CD4-positive, CD25-positive, alpha-beta regulatory T cell (primary cell): ENCODE results near the gene MFF. TPM values are rescaled to one million over a fixed set of nuclear protein-coding genes. Genes with fewer than 3 reads are reported as not detected.
A peak's percentile ranks its signal among the peaks of the same experiment; 100 is the strongest.
"Not testable (repeated sequence)": the region's sequence is repeated elsewhere in the genome, so short reads cannot be mapped to it uniquely, and the experiment has no call there.

Source experiments
- ATAC-seq, 2 donors: fragments of 150-1000 bp; cut with Tn5 transposase; one replicate each; pipeline ENCODE4 v1.10.0; 2021; ENCODE audit warnings: low read depth in 2 of 2, moderate number of reproducible peaks in 2 of 2, moderate library complexity in 1 of 2
- DNase-seq, 3 donors: peaks; one replicate each; pipeline versions ENCODE4 v3.0.0 to v3.0.0-alpha.2; 2012 to 2022; ENCODE audit warnings: mixed read lengths in 1 of 3
- H3K27ac ChIP-seq: one replicate; pipeline ENCODE4 v1.7.0; 2013; ENCODE audit warnings: mild to moderate bottlenecking, low read length; ENCODE audit not compliant: insufficient read depth, poor library complexity, severe bottlenecking
- H3K27me3 ChIP-seq: one replicate; pipeline ENCODE4 v1.7.0; 2013; ENCODE audit warnings: low read length; ENCODE audit not compliant: control insufficient read depth, insufficient read depth
- H3K36me3 ChIP-seq: one replicate; pipeline ENCODE4 v1.7.0; 2013; ENCODE audit warnings: mild to moderate bottlenecking, low read length, moderate library complexity; ENCODE audit not compliant: control insufficient read depth, insufficient read depth
- H3K4me1 ChIP-seq: 2 replicates; pipeline ENCODE4 v1.7.0; 2013; ENCODE audit warnings: mild to moderate bottlenecking, low read length; ENCODE audit not compliant: insufficient read depth, control insufficient read depth, poor library complexity, severe bottlenecking
- H3K4me3 ChIP-seq: one replicate; pipeline ENCODE4 v1.7.0; 2013; ENCODE audit warnings: low read depth, mild to moderate bottlenecking, low read length, moderate library complexity
- H3K9me3 ChIP-seq, 2 experiments: 1 replicate in 1 of 2; 2 replicates in 1 of 2; pipeline ENCODE4 v1.7.0; 2013; ENCODE audit warnings: low read length in 2 of 2, mild to moderate bottlenecking in 1 of 2, moderate library complexity in 1 of 2; ENCODE audit not compliant: control insufficient read depth in 2 of 2
- H3K27ac Mint-ChIP-seq, 3 donors: one replicate each; pipeline ENCODE4 v1.8.0; 2020 to 2022; ENCODE audit warnings: mild to moderate bottlenecking in 3 of 3, mixed read lengths in 3 of 3, moderate library complexity in 2 of 3
- H3K27me3 Mint-ChIP-seq: one replicate; pipeline ENCODE4 v1.8.0; 2022; ENCODE audit warnings: mild to moderate bottlenecking, mixed read lengths
- H3K36me3 Mint-ChIP-seq: one replicate; pipeline ENCODE4 v1.8.0; 2020; ENCODE audit warnings: mixed read lengths
- H3K4me1 Mint-ChIP-seq, 4 donors: one replicate each; pipeline ENCODE4 v1.8.0; 2020 to 2022; ENCODE audit warnings: mixed read lengths in 4 of 4, mild to moderate bottlenecking in 1 of 4
- H3K4me3 Mint-ChIP-seq, 4 donors: one replicate each; pipeline ENCODE4 v1.8.0; 2020 to 2022; ENCODE audit warnings: mild to moderate bottlenecking in 4 of 4, mixed read lengths in 4 of 4, moderate library complexity in 3 of 4
- H3K9me3 Mint-ChIP-seq, 7 donors: one replicate each; pipeline ENCODE4 v1.8.0; 2020 to 2022; ENCODE audit warnings: mixed read lengths in 7 of 7, mild to moderate bottlenecking in 3 of 7, moderate library complexity in 2 of 7
- polyA plus RNA-seq, 4 donors: library from polyadenylated mRNA; unstranded; fragments of 300-500 nt; fragmentation: Illumina TruSeq; gene quantifications; one replicate each; pipeline ENCODE4 v1.2.3, GENCODE V29; 2021
- total RNA-seq: library from RNA; stranded (reverse); gene quantifications from one replicate; pipeline ENCODE4 v1.2.3, GENCODE V29; 2022

The MFF gene
- total and polyA plus RNA-seq, 5 donors from 2014 or later = 62.3 to 150 (median 137) TPM

DNA sequence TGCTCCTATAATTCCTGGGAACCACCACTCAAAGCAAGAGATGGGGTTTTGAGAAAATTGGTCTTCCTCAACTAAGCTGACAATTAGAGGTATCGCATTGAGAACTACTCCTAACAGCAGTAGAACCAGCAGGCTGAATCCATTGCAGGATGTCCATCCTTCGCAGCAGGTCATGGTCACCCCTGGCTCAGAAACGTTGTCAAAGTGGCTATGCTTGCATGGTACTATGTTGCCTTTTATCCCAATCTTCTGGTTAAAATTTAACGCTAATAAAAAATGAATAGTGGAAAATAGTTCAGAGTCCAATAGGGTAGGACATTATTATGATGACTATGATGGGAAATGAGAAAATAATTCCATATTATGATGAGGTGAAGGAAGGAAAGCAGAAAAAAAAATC is 54.0 kb downstream of the MFF start, which contains the start of gene TM4SF20:
TSS of gene TM4SF20 (minus strand) at position 212 of the 400 bp plus-strand sequence. CDS start at position 174, 38 bp downstream.
- H3K27me3 ChIP-seq = peaks cover 4% of the 10 kb centered on the region
- Mint-ChIP-seq H3K4me3 (no peak within 1 kb of the TSS), H3K27me3 (peaks cover 17% of the 10 kb centered on the region), H3K9me3 (no peaks in the 10 kb centered on the region), H3K4me1 (peaks cover 0 to 6% (median 4%) of the 10 kb centered on the region in 4 donors), H3K27ac (no peak within 1 kb of the TSS), H3K36me3 (no peaks in the 10 kb centered on the region)
- no peaks in the 10 kb centered on the region for H3K4me1 ChIP-seq
- H3K27ac ChIP-seq = no peak within 1 kb of the TSS
- no peaks in the 10 kb centered on the region for H3K36me3 ChIP-seq
- ATAC-seq (no peak), DNase-seq (no peak)
- H3K4me3 ChIP-seq = no peak within 1 kb of the TSS
- no peaks in the 10 kb centered on the region for H3K9me3 ChIP-seq

DNA sequence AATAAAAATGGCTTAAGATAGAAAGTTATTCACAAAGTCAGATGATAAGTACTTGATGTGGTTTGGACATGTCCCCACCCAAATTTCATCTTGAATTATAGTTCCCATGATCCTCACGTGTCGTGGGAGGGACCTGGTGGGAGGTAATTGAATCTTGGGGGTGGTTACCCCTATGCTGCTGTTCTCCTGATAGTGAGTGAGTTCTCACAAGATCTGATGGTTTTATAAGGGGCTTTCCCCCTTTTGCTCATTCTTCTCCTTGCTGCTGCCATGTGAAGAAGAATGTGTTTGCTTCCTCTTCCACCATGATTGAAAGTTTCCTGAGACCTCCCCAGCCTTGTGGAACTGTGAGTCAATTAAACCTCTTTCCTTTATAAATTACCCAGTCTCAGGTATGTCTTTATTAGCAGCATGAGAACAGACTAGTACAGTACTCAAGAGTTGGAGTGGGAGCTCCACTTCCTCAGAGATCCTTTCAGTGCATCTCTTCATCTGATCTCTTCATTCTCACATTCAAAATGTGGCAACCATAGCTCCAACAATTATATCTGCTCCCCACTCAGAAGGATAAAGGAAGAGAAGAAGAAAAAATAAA is 57.3 kb downstream of the MFF start:
- not testable (repeated sequence) for H3K27ac ChIP-seq, H3K4me3 Mint-ChIP-seq, H3K27ac Mint-ChIP-seq, ATAC-seq, H3K36me3 Mint-ChIP-seq, H3K4me3 ChIP-seq, H3K9me3 Mint-ChIP-seq, H3K4me1 Mint-ChIP-seq, H3K36me3 ChIP-seq, DNase-seq, H3K27me3 ChIP-seq, H3K9me3 ChIP-seq, H3K4me1 ChIP-seq
- H3K27me3 Mint-ChIP-seq = peaks cover 12% of the 10 kb centered on the region

DNA sequence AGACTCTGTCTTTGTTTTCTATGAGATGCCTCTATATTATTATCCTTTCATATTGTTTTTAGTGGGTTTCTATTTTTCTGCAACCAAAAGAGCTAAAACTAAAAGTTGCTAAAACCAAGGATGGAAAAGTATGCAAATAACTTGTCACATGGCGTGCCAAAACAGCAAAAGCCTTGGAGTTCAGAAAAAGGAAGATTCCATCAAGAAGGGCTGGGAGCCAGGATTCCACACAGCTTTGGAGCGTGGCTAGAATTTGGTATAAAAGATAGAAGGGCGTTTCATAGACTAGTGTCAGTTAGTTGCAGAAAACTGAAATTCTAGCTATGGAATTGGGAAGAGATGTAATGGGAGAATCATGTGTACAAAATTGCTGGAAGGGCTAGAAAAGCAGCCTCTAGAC is 58.6 kb downstream of the MFF start:
- no peaks in the 10 kb centered on the region for H3K9me3 Mint-ChIP-seq
- no peak overlapping the region for H3K4me3 Mint-ChIP-seq
- no peaks in the 10 kb centered on the region for H3K36me3 Mint-ChIP-seq
- Histone ChIP-seq H3K36me3 (no peaks in the 10 kb centered on the region), H3K4me1 (no peaks in the 10 kb centered on the region), H3K9me3 (no peaks in the 10 kb centered on the region), H3K4me3 (no peak overlapping the region), H3K27ac (no peak overlapping the region), H3K27me3 (no peaks in the 10 kb centered on the region)
- peaks cover 0 to 5% (median 3%) of the 10 kb centered on the region in 4 donors for H3K4me1 Mint-ChIP-seq
- no peak for ATAC-seq
- no peak for DNase-seq
- peaks cover 12% of the 10 kb centered on the region for H3K27me3 Mint-ChIP-seq
- no peak overlapping the region for H3K27ac Mint-ChIP-seq

DNA sequence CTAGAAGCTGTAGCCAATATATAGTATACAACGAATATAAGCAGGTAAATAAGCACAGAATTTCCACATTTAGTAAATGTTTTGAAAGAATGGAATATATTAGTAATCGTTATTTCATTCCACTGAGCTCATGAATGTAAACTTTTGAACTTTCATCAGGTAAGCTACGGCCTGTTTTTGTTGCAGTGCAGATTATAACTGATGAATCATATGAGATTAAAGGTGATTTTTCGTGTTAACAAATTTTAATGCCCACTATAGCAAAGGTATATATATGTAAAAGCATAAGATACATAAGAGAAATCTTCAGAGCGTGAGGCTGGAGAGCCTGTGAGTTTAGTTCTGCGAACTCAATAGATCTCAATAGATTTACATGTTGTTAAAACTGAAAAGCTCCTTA is 61.6 kb downstream of the MFF start:
- Histone ChIP-seq H3K27ac (no peak overlapping the region), H3K36me3 (no peaks in the 10 kb centered on the region), H3K4me1 (no peaks in the 10 kb centered on the region), H3K4me3 (no peak overlapping the region), H3K27me3 (no peaks in the 10 kb centered on the region), H3K9me3 (no peaks in the 10 kb centered on the region)
- H3K9me3 Mint-ChIP-seq = peaks cover 0 to 1% (median 0%) of the 10 kb centered on the region in 7 donors
- H3K27me3 Mint-ChIP-seq = peaks cover 14% of the 10 kb centered on the region
- H3K36me3 Mint-ChIP-seq = no peaks in the 10 kb centered on the region
- DNase-seq = no peak
- no peak overlapping the region for H3K4me3 Mint-ChIP-seq
- no peak for ATAC-seq
- H3K4me1 Mint-ChIP-seq = peaks cover 0 to 5% (median 3%) of the 10 kb centered on the region in 4 donors
- H3K27ac Mint-ChIP-seq = no peak overlapping the region

DNA sequence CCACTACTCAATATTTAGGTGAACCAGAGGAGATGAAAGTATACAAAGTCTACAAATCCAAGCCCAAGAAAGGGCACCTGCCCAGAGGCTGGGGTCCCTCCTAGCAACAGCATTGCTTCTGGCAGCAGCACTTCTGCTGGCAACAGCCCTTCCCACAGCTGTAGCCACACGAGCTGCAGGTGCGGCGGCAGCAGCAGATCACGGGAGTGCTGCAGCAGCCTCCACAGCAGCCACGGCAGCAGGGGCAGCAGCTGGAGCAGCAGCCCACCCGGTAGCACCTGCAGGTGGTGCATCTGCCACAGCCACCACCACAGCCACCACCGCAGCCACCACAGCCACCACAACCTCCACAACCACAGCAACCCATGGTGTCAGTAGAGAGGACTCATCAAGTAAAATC is 62.5 kb downstream of the MFF start, which contains the start of gene SCYGR1:
TSS of gene SCYGR1 (minus strand) at position 367 of the 400 bp plus-strand sequence. CDS start at position 367, 0 bp downstream.
- H3K4me3 Mint-ChIP-seq, H3K36me3 ChIP-seq, H3K4me1 Mint-ChIP-seq, H3K9me3 ChIP-seq, H3K4me3 ChIP-seq, H3K27ac ChIP-seq, H3K27me3 ChIP-seq, ATAC-seq, H3K9me3 Mint-ChIP-seq, H3K4me1 ChIP-seq, DNase-seq, H3K36me3 Mint-ChIP-seq: not testable (repeated sequence)
- peak within 1 kb of the TSS in 1 of 3 donors; percentile 14 for H3K27ac Mint-ChIP-seq
- H3K27me3 Mint-ChIP-seq = peaks cover 10% of the 10 kb centered on the region

DNA sequence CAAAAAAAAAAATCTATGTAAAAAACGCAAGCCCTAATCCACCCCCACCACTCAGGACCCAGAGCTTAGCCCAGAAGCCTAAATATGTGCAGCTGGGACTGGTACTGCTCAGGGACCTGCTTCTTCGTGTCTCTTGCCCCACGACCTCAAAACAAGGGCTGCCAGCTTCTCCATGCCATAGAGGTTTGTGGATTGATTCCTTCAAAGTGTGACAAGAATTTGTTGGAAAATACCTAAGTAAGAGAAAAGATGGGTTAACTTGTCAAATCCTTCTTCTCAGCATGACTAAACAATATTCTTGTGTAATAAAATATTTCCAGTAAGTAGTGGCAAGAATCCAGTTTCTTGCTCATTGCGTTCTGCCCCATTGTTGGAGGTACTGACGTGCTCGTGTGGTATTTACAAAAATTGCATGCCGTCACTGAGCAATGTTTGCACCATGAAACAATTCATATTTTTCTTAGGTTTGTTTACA is 63.5 kb downstream of the MFF start:
- Mint-ChIP-seq H3K27ac (peak overlapping the region in 1 of 3 donors; percentile 14), H3K27me3 (peaks cover 10% of the 10 kb centered on the region), H3K4me1 (peaks cover 0 to 5% (median 0%) of the 10 kb centered on the region in 4 donors), H3K9me3 (peaks cover 0 to 1% (median 0%) of the 10 kb centered on the region in 7 donors), H3K36me3 (no peaks in the 10 kb centered on the region), H3K4me3 (no peak overlapping the region)
- H3K4me3 ChIP-seq = no peak overlapping the region
- H3K9me3 ChIP-seq = no peaks in the 10 kb centered on the region
- no peaks in the 10 kb centered on the region for H3K4me1 ChIP-seq
- DNase-seq (no peak), ATAC-seq (no peak)
- H3K36me3 ChIP-seq = no peaks in the 10 kb centered on the region
- no peak overlapping the region for H3K27ac ChIP-seq
- H3K27me3 ChIP-seq = no peaks in the 10 kb centered on the region

DNA sequence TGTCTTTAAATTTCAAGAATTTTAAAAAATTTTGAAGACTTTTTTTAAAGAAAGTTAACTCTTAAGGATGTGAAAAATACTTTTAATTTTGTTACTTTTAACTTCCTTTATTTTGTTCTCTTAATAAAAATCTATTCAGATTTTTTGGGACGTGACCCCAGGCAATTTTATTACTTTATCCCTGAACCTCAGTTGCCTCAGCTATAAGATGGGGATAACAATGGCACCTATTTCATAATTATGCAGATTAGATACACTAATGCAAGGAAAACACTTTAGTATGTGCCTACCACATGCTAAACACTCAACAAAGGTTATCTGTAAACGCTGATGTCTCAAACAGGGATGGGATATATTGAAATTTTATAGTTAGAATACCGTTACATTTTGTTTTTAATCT is 64.2 kb downstream of the MFF start:
- Histone ChIP-seq H3K36me3 (no peaks in the 10 kb centered on the region), H3K27me3 (no peaks in the 10 kb centered on the region), H3K27ac (no peak overlapping the region), H3K4me1 (no peaks in the 10 kb centered on the region), H3K9me3 (no peaks in the 10 kb centered on the region), H3K4me3 (no peak overlapping the region)
- peaks cover 0 to 5% (median 0%) of the 10 kb centered on the region in 4 donors for H3K4me1 Mint-ChIP-seq
- DNase-seq = no peak
- ATAC-seq = no peak
- H3K27me3 Mint-ChIP-seq = peaks cover 10% of the 10 kb centered on the region
- peaks cover 0 to 1% (median 0%) of the 10 kb centered on the region in 7 donors for H3K9me3 Mint-ChIP-seq
- no peaks in the 10 kb centered on the region for H3K36me3 Mint-ChIP-seq
- no peak overlapping the region for H3K4me3 Mint-ChIP-seq
- no peak overlapping the region for H3K27ac Mint-ChIP-seq

DNA sequence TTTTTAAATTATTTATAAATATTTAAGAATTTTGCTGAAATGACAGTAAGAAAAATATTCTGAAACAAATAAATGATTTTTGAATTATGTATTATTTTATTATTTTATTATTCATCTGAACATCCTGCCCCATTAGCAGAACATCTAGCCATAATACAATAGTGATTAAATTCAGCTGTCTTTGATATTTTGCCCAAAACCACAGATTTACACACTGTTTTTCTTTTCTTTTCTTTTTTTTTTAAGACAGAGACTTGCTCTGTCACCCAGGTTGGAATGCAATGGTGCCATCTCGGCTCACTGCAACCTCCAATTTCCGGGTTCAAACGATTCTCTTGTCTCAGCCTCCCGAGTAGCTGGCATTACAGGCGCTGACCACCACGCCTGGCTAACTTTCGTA is 64.6 kb downstream of the MFF start:
- Histone ChIP-seq H3K27me3 (no peaks in the 10 kb centered on the region), H3K9me3 (no peaks in the 10 kb centered on the region), H3K4me1 (no peaks in the 10 kb centered on the region), H3K27ac (no peak overlapping the region), H3K36me3 (no peaks in the 10 kb centered on the region), H3K4me3 (no peak overlapping the region)
- Mint-ChIP-seq H3K4me1 (peaks cover 0 to 5% (median 0%) of the 10 kb centered on the region in 4 donors), H3K27me3 (peaks cover 10% of the 10 kb centered on the region), H3K4me3 (no peak overlapping the region), H3K9me3 (peaks cover 0 to 1% (median 0%) of the 10 kb centered on the region in 7 donors), H3K36me3 (no peaks in the 10 kb centered on the region), H3K27ac (no peak overlapping the region)
- DNase-seq (no peak), ATAC-seq (no peak)
